GM12872 (cell line): Measurements from ENCODE around the gene PRRT1.

Experiments used
- TF ChIP-seq, protein P1 (sequence below): IDR thresholded peaks from 3 replicates; pipeline ENCODE4 v1.5.1; 2011; ENCODE audit warnings: low read depth, mild to moderate bottlenecking, low read length, moderate library complexity; ENCODE audit not compliant: insufficient read depth

The PRRT1 gene

DNA sequence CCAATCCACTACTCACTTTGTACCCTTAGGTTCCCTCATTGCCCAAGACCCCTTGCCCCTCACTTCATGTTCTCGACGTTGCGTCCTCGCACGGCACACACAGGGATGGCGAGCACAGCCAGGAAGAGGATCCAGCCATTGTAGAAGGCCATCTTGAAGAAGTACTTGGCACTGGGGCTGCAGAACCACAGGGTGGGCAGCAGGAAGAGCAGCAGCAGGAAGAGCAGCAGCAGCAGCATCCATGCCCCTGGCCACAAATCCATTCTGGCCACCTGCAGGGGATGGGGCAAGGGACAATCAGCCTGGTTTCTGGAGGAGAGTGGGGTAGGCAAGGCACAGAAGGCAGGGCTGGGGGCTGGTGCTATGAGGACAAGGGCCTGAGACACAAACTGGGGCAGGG, 19.5 kb upstream of the PRRT1 start:
- TF ChIP-seq, protein P1, sequence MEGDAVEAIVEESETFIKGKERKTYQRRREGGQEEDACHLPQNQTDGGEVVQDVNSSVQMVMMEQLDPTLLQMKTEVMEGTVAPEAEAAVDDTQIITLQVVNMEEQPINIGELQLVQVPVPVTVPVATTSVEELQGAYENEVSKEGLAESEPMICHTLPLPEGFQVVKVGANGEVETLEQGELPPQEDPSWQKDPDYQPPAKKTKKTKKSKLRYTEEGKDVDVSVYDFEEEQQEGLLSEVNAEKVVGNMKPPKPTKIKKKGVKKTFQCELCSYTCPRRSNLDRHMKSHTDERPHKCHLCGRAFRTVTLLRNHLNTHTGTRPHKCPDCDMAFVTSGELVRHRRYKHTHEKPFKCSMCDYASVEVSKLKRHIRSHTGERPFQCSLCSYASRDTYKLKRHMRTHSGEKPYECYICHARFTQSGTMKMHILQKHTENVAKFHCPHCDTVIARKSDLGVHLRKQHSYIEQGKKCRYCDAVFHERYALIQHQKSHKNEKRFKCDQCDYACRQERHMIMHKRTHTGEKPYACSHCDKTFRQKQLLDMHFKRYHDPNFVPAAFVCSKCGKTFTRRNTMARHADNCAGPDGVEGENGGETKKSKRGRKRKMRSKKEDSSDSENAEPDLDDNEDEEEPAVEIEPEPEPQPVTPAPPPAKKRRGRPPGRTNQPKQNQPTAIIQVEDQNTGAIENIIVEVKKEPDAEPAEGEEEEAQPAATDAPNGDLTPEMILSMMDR = no peak

DNA sequence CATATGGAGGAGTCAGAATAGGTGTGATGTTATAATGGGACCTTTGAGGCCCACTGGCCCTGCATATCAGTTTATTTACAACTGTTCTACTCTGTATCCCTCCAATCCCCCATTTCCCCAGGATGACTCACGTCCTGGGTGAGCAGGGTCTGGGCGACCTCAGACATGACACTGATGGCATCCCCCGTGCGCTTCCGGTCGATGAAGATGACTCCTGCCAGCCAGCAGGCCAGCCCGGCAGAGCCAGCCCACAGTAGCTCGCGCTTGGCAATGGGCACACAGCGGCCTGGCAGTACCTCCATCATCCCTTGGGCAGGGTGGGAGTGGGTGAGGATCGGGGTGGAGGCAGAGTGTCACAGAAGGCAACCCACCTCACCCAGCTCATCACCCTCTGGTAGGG, 18.6 kb upstream of the PRRT1 start:
- TF ChIP-seq, protein P1 = no peak

DNA sequence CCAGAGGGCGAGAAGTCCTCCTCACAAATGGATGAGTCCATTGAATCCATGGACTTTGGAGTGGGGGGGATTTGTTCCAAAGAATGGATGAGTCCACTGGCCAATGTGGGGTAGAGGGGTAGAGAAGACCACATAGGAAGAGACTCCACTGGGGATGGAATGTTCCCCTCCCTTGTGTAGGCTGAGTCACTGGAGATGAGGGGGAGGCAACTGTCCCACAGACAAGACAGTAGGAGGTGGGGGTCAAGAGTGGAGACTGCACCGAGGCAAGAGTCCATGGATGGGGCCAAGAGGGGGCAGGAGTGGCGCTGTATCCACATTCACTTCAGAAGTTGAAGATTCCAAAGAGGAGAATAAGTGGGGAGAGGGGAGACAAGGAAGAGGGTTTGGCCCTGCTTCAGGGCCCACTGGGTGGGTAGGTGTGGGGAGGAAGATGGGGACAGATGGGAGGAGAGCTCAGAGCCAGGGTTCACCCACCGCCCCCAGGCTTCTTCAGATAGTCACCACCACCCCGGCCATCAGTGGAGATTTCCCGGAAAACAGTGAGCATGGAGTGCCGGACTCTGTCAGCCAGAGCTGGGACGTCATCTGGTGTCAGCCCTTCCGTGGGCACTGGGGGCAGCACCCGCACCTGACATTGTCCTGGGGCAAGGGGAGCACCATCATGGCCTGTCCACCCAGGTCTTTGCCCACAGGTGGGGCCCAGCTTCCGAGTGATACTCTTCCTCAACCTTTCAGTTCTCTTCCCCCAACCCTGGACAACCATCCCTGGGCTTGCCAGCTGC, 17.3 kb upstream of the PRRT1 start:
- TF ChIP-seq, protein P1 = 0 out of 3 replicates have a peak, but pooled peaks have one; percentile 13

DNA sequence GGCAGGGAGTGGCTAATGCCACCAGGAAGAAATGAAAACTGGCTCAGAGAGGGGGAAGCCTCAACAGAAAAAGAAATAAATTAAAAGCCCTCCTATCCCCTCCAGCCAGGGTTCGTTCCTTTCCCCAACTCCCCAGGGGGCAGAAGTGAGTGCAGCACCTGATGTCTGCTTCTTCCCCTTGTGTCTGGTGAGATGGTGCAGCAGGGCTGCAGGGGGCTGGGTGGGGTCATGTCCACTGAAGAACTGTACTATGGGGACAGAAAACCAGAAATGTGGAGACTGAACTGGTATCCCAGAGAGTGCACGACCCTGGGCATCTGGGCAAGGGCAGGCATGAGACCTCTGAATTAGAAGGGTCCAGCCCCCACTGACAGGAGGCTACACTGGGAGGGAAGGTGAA, 16.6 kb upstream of the PRRT1 start:
- TF ChIP-seq, protein P1 = no peak

DNA sequence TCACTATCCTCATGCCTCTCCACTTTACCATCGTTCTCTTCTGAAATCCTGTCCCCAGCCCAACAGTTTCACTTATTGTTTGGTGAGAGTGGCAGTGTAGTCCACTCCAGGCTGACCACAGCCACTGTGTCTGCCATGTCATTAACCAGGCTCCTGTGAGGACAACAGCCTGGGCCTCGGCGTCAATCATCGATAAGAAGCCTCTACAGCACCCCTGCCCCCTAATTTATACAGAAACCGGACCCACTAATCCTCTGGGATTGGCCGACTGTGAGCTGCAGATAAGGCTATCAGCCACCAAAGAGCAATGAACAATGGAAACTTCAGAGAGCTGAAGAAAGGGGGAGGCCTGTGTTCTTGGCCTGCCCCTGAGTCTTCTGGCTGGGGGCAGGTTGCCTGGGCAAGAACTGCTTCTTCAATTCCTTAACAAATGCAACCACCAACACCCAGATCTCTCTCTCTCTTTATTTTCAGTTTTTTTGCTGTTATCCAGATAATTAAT, 16.1 kb upstream of the PRRT1 start:
- TF ChIP-seq, protein P1 = no peak

DNA sequence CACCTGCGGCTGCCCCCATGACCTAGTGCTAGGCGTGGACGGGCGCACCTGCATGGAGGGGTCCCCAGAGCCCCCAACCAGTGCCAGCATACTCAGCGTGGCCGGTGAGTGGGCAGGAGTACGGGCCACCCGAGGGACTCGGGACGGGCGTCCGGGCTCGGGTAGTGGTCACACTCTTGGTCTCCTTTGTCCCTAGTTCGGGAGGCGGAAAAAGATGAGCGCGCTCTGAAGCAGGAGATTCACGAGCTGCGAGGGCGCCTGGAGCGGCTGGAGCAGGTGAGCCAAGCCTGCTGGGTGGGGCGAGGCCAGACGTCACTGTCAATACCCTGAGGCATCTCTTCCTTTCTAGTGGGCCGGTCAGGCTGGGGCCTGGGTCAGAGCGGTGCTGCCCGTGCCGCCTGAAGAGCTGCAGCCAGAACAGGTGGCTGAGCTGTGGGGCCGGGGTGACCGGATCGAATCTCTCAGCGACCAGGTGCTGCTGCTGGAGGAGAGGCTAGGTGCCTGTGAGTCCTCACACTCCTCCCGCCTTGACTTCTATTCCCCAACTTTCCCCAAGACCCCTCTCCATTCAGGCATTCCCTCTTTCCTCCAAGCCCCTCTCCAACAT, 15.5 kb upstream of the PRRT1 start:
- TF ChIP-seq, protein P1 = no peak

DNA sequence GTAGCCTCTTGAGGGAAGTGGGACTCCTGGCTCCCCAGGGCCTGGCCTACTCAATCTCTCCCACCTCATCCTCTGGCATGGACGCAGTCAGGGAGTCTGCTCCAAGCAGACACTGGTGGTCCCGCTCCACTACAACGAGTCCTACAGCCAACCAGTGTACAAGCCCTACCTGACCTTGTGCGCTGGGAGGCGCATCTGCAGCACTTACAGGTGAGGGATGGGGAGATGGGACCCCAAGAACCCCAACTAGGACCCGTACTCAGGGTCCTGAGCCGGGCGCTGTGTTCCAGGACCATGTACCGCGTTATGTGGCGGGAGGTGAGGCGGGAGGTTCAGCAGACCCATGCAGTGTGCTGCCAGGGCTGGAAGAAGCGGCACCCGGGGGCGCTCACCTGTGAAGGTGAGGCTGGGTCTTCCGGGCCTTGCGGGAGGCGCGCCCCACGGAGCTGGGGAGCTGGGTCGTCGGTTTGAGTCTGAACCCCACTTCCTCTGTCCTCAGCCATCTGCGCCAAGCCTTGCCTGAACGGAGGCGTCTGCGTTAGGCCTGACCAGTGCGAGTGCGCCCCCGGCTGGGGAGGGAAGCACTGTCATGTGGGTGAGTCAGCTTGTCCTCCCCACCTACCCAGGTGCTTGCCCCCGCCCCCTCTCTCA, 14.8 kb upstream of the PRRT1 start:
- TF ChIP-seq, protein P1 = no peak
